ENCODE data around the gene FZD10.

FZD10 gene

GRCh38 chr12:130183585-130184370 lies 21.5 kb downstream of the FZD10 start:
- no peak for DNase-seq

GRCh38 chr12:130184404-130185090 lies 22.3 kb downstream of the FZD10 start:
- no peak for DNase-seq

GRCh38 chr12:130185455-130186391 lies 23.5 kb downstream of the FZD10 start:
- no peak for DNase-seq

- DNase-seq: no peak
Measured at GRCh38 chr12:130186651-130187268, 24.5 kb downstream of the FZD10 start.

GRCh38 chr12:130192642-130193345 lies 30.5 kb downstream of the FZD10 start:
- DNase-seq: no peak

- DNase-seq: no peak
Measured at GRCh38 chr12:130194154-130194553, 31.9 kb downstream of the FZD10 start.

GRCh38 chr12:130195369-130195768 lies 33.1 kb downstream of the FZD10 start:
- DNase-seq: no peak

GRCh38 chr12:130195776-130196175 lies 33.5 kb downstream of the FZD10 start:
- no peak for DNase-seq

GRCh38 chr12:130196827-130197226 lies 34.6 kb downstream of the FZD10 start:
- DNase-seq: no peak

GRCh38 chr12:130198026-130198662 lies 35.9 kb downstream of the FZD10 start:
- no peak for DNase-seq

- DNase-seq: no peak
Measured at GRCh38 chr12:130198663-130199060, 36.4 kb downstream of the FZD10 start.

GRCh38 chr12:130199581-130200390 lies 37.5 kb downstream of the FZD10 start:
- DNase-seq: no peak

GRCh38 chr12:130200445-130200844 lies 38.2 kb downstream of the FZD10 start:
- no peak for DNase-seq

GRCh38 chr12:130201037-130201436 lies 38.8 kb downstream of the FZD10 start:
- DNase-seq: no peak

- no peak for DNase-seq
Measured at GRCh38 chr12:130202201-130202600, 39.9 kb downstream of the FZD10 start.

GRCh38 chr12:130203151-130203550 lies 40.9 kb downstream of the FZD10 start:
- no peak for DNase-seq

- no peak for DNase-seq
Measured at GRCh38 chr12:130204541-130204953, 42.3 kb downstream of the FZD10 start.

- no peak for DNase-seq
Measured at GRCh38 chr12:130205495-130205894, 43.2 kb downstream of the FZD10 start.

- no peak for DNase-seq
Measured at GRCh38 chr12:130212384-130212989, 50.2 kb downstream of the FZD10 start.

GRCh38 chr12:130213249-130213648 lies 51.0 kb downstream of the FZD10 start:
- no peak for DNase-seq

All from stimulated activated naive CD4-positive, alpha-beta T cell (primary cell).